Loucy (cell line): ENCODE results near the gene CYB5D1.
A peak's percentile ranks its signal among the peaks of the same experiment; 100 is the strongest.
"Not testable (repeated sequence)": the region's sequence is repeated elsewhere in the genome, so short reads cannot be mapped to it uniquely, and the experiment has no call there.

Source experiments
- H2AFZ ChIP-seq: fragments of 200-600 bp; sonication (generic); 2 replicates; pipeline ENCODE4 v1.6.0; 2016; ENCODE audit warnings: antibody characterized with exemption, mild to moderate bottlenecking, low read length, moderate library complexity
- H3F3A ChIP-seq: fragments of 200-600 bp; 2 replicates; pipeline ENCODE4 v1.6.0; 2016; ENCODE audit warnings: antibody characterized with exemption, low read depth, mild to moderate bottlenecking
- H3K27me3 ChIP-seq: fragments of 200-600 bp; sonication (generic); 2 replicates; pipeline ENCODE4 v1.6.1; 2014; ENCODE audit warnings: low read length, mild to moderate bottlenecking; ENCODE audit not compliant: insufficient read depth, poor library complexity, severe bottlenecking
- H3K36me3 ChIP-seq: fragments of 200-600 bp; sonication (generic); 2 replicates; pipeline ENCODE4 v1.6.1; 2016; ENCODE audit warnings: low read length; ENCODE audit not compliant: insufficient read depth
- H3K4me1 ChIP-seq: fragments of 200-600 bp; sonication (generic); 2 replicates; pipeline ENCODE4 v1.5.1; 2014; ENCODE audit warnings: low read length, mild to moderate bottlenecking; ENCODE audit not compliant: insufficient read depth, poor library complexity, severe bottlenecking
- H3K4me2 ChIP-seq: fragments of 200-600 bp; sonication (generic); 2 replicates; pipeline ENCODE4 v1.6.0; 2014; ENCODE audit warnings: antibody characterized with exemption, low read length, low read depth, mild to moderate bottlenecking; ENCODE audit not compliant: poor library complexity, severe bottlenecking
- H3K4me3 ChIP-seq: fragments of 200-600 bp; sonication (generic); 2 replicates; pipeline ENCODE4 v1.5.1; 2014; ENCODE audit warnings: low read length, mild to moderate bottlenecking, mixed read lengths; ENCODE audit not compliant: poor library complexity, severe bottlenecking
- H3K79me2 ChIP-seq: fragments of 200-600 bp; sonication (generic); 2 replicates; pipeline ENCODE4 v1.6.1; 2014; ENCODE audit warnings: low read length; ENCODE audit not compliant: insufficient read depth
- H3K9ac ChIP-seq: fragments of 200-600 bp; sonication (generic); 2 replicates; pipeline ENCODE4 v1.6.0; 2014; ENCODE audit warnings: mild to moderate bottlenecking, low read depth, low read length, moderate library complexity; ENCODE audit not compliant: poor library complexity, severe bottlenecking
- H3K9me2 ChIP-seq: fragments of 200-600 bp; sonication (generic); replicated peaks from 2 replicates; pipeline ENCODE4 v1.6.1; 2016; ENCODE audit warnings: low read depth, low read length, mixed read lengths
- H3K9me3 ChIP-seq: fragments of 200-600 bp; sonication (generic); 2 replicates; pipeline ENCODE4 v1.6.1; 2014; ENCODE audit warnings: mild to moderate bottlenecking, antibody characterized with exemption, low read length, low read depth; ENCODE audit not compliant: insufficient read depth
- H4K20me1 ChIP-seq: fragments of 200-600 bp; sonication (generic); 2 replicates; pipeline ENCODE4 v1.6.0; 2014; ENCODE audit warnings: antibody characterized with exemption, low read length, mild to moderate bottlenecking; ENCODE audit not compliant: insufficient read depth, poor library complexity, severe bottlenecking
- CTCF ChIP-seq: fragments of 200-600 bp; sonication (generic); conservative IDR thresholded peaks from 2 replicates; pipeline ENCODE4 v1.5.1; 2014; ENCODE audit warnings: mild to moderate bottlenecking, antibody characterized with exemption, low read length
- EZH2phosphoT487 ChIP-seq: fragments of 200-600 bp; IDR thresholded peaks from 2 replicates; pipeline ENCODE4 v1.6.1; 2018; ENCODE audit warnings: antibody characterized with exemption, mild to moderate bottlenecking, moderate library complexity, borderline replicate concordance

CYB5D1 gene

GRCh38 chr17:7862692-7863437 lies 5.1 kb downstream of the CYB5D1 start:
- Histone ChIP-seq H3K79me2 (peaks cover 31% of the 10 kb centered on the region; the same call in 1 of the 2 replicates), H3K9me2 (no peaks in the 10 kb centered on the region), H3K36me3 (peaks cover 2% of the 10 kb centered on the region; the same call in 1 of the 2 replicates), H3K9ac (no peak overlapping the region), H2AFZ (no peak overlapping the region), H3K4me1 (peaks cover 12% of the 10 kb centered on the region), H3K4me3 (no peak overlapping the region), H3K4me2 (no peak overlapping the region), H3K9me3 (no peaks in the 10 kb centered on the region), H3K27me3 (no peaks in the 10 kb centered on the region), H4K20me1 (no peaks in the 10 kb centered on the region), H3F3A (no peaks in the 10 kb centered on the region)
- peak; percentile 75 for TF ChIP-seq CTCF
- TF ChIP-seq EZH2phosphoT487 = no peak

GRCh38 chr17:7864384-7864783 lies 6.6 kb downstream of the CYB5D1 start:
- H4K20me1 ChIP-seq, H2AFZ ChIP-seq, H3K4me3 ChIP-seq, H3K36me3 ChIP-seq, H3F3A ChIP-seq, H3K9ac ChIP-seq, H3K9me3 ChIP-seq, H3K4me2 ChIP-seq, H3K27me3 ChIP-seq, H3K9me2 ChIP-seq: not testable (repeated sequence)
- peaks cover 33% of the 10 kb centered on the region; the same call in 1 of the 2 replicates for H3K79me2 ChIP-seq
- peaks cover 19% of the 10 kb centered on the region for H3K4me1 ChIP-seq

- Histone ChIP-seq H3K36me3 (peaks cover 2% of the 10 kb centered on the region; the same call in 1 of the 2 replicates), H3K9ac (no peak overlapping the region), H3K9me2 (no peaks in the 10 kb centered on the region), H3K4me2 (no peak overlapping the region), H3K27me3 (no peaks in the 10 kb centered on the region), H3K4me3 (no peak overlapping the region), H2AFZ (no peak overlapping the region), H3K4me1 (peaks cover 25% of the 10 kb centered on the region), H3F3A (no peaks in the 10 kb centered on the region), H4K20me1 (no peaks in the 10 kb centered on the region), H3K9me3 (no peaks in the 10 kb centered on the region), H3K79me2 (peaks cover 28% of the 10 kb centered on the region; the same call in 1 of the 2 replicates)
- no peak for TF ChIP-seq EZH2phosphoT487
- no peak for TF ChIP-seq CTCF
Observed at GRCh38 chr17:7864995-7865650, 7.3 kb downstream of the CYB5D1 start.
